ENCODE results near the gene UBL5. TPM values are rescaled to one million over a fixed set of nuclear protein-coding genes. Genes with fewer than 3 reads are reported as not detected.

UBL5 gene
- polyA plus RNA-seq, 1 donor from 2014 or later, result 1,364 TPM

GRCh38 chr19:9836021-9836420 is 8.3 kb downstream of the UBL5 start:
- TF ChIP-seq CTCF (IDR thresholded peaks at IDR 0.05; ENCODE audit: poor library complexity, severe bottlenecking) (no peak), SMC3 (conservative IDR thresholded peaks at IDR 0.05; ENCODE audit: poor library complexity) (no peak), MXI1 (conservative IDR thresholded peaks at IDR 0.05; ENCODE audit: poor library complexity, severe bottlenecking) (no peak), EZH2 (IDR thresholded peaks at IDR 0.05; ENCODE audit: borderline replicate concordance, insufficient read depth, low read length, poor library complexity, severe bottlenecking) (no peak), POLR2AphosphoS5 (IDR thresholded peaks at IDR 0.05) (no peak), EP300 (conservative IDR thresholded peaks at IDR 0.05; ENCODE audit: poor library complexity, severe bottlenecking) (no peak)
- TF ChIP-seq, protein P1, sequence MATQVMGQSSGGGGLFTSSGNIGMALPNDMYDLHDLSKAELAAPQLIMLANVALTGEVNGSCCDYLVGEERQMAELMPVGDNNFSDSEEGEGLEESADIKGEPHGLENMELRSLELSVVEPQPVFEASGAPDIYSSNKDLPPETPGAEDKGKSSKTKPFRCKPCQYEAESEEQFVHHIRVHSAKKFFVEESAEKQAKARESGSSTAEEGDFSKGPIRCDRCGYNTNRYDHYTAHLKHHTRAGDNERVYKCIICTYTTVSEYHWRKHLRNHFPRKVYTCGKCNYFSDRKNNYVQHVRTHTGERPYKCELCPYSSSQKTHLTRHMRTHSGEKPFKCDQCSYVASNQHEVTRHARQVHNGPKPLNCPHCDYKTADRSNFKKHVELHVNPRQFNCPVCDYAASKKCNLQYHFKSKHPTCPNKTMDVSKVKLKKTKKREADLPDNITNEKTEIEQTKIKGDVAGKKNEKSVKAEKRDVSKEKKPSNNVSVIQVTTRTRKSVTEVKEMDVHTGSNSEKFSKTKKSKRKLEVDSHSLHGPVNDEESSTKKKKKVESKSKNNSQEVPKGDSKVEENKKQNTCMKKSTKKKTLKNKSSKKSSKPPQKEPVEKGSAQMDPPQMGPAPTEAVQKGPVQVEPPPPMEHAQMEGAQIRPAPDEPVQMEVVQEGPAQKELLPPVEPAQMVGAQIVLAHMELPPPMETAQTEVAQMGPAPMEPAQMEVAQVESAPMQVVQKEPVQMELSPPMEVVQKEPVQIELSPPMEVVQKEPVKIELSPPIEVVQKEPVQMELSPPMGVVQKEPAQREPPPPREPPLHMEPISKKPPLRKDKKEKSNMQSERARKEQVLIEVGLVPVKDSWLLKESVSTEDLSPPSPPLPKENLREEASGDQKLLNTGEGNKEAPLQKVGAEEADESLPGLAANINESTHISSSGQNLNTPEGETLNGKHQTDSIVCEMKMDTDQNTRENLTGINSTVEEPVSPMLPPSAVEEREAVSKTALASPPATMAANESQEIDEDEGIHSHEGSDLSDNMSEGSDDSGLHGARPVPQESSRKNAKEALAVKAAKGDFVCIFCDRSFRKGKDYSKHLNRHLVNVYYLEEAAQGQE (IDR thresholded peaks at IDR 0.05; ENCODE audit: borderline replicate concordance), result no peak
- Histone ChIP-seq H3K27ac (ENCODE audit: low read length) (no peak overlapping the region), H4K20me1 (ENCODE audit: insufficient read depth) (no peaks in the 10 kb centered on the region), H3K9ac (ENCODE audit: low read length) (peak overlapping the region; percentile 84), H3K36me3 (ENCODE audit: insufficient read depth, low read length) (no peaks in the 10 kb centered on the region), H3K4me3 (ENCODE audit: low read length) (peak overlapping the region; percentile 97), H3K9me3 (ENCODE audit: low read length) (no peaks in the 10 kb centered on the region), H3K79me2 (replicated peaks; ENCODE audit: insufficient read depth, low read length) (peaks cover 22% of the 10 kb centered on the region), H3F3A (ENCODE audit: insufficient read depth, low read length, poor library complexity, severe bottlenecking) (no peaks in the 10 kb centered on the region), H3K4me2 (ENCODE audit: low read length) (peak overlapping the region; percentile 51), H3K9me2 (ENCODE audit: insufficient read depth, low read length) (no peaks in the 10 kb centered on the region), H3K27me3 (ENCODE audit: insufficient read depth, low read depth, low read length) (no peaks in the 10 kb centered on the region), H2AFZ (ENCODE audit: low read depth, low read length) (no peak overlapping the region)

GRCh38 chr19:9838324-9838723 is 10.6 kb downstream of the UBL5 start:
- H4K20me1 ChIP-seq (ENCODE audit: insufficient read depth), result no peaks in the 10 kb centered on the region

More at GRCh38 chr19:9838324-9838723, 10.6 kb downstream of the UBL5 start:
- H3K9ac ChIP-seq (ENCODE audit: low read length), result no peak overlapping the region
- no peaks in the 10 kb centered on the region for H3K27me3 ChIP-seq (ENCODE audit: insufficient read depth, low read depth, low read length)
- no peak overlapping the region for H3K27ac ChIP-seq (ENCODE audit: low read length)
- H3K4me3 ChIP-seq (ENCODE audit: low read length), result no peak overlapping the region
- no peak overlapping the region for H2AFZ ChIP-seq (ENCODE audit: low read depth, low read length)
- TF ChIP-seq EZH2 (IDR thresholded peaks at IDR 0.05; ENCODE audit: borderline replicate concordance, insufficient read depth, low read length, poor library complexity, severe bottlenecking) (no peak), TAF1 (IDR thresholded peaks at IDR 0.05; ENCODE audit: low read depth) (no peak), MXI1 (conservative IDR thresholded peaks at IDR 0.05; ENCODE audit: poor library complexity, severe bottlenecking) (no peak), POLR2AphosphoS5 (IDR thresholded peaks at IDR 0.05) (no peak), SMC3 (conservative IDR thresholded peaks at IDR 0.05; ENCODE audit: poor library complexity) (no peak), CTCF (IDR thresholded peaks at IDR 0.05; ENCODE audit: poor library complexity, severe bottlenecking) (no peak), RAD21 (conservative IDR thresholded peaks at IDR 0.05) (no peak), EP300 (conservative IDR thresholded peaks at IDR 0.05; ENCODE audit: poor library complexity, severe bottlenecking) (no peak)
- TF ChIP-seq, protein P1 (IDR thresholded peaks at IDR 0.05; ENCODE audit: borderline replicate concordance), result no peak
- H3K4me2 ChIP-seq (ENCODE audit: low read length), result no peak overlapping the region
- no peaks in the 10 kb centered on the region for H3K9me2 ChIP-seq (ENCODE audit: insufficient read depth, low read length)
- peaks cover 16% of the 10 kb centered on the region for H3K79me2 ChIP-seq (replicated peaks; ENCODE audit: insufficient read depth, low read length)
- no peaks in the 10 kb centered on the region for H3K36me3 ChIP-seq (ENCODE audit: insufficient read depth, low read length)
- no peaks in the 10 kb centered on the region for H3K9me3 ChIP-seq (ENCODE audit: low read length)
- H3F3A ChIP-seq (ENCODE audit: insufficient read depth, low read length, poor library complexity, severe bottlenecking), result no peaks in the 10 kb centered on the region
